ENCODE measurements around the gene ZNF383. TPM values are rescaled to one million over a fixed set of nuclear protein-coding genes. Genes with fewer than 3 reads are reported as not detected.

The ZNF383 gene
- total RNA-seq, 1 donor from 2014 or later: 11.0 TPM

GRCh38 chr19:37217480-37217774, 587 bp upstream of the ZNF383 start:
- Mint-ChIP-seq H3K4me3 (peak overlapping the region; percentile 91), H3K9me3 (no peaks in the 10 kb centered on the region), H3K36me3 (peaks cover 8% of the 10 kb centered on the region), H3K4me1 (peaks cover 18% of the 10 kb centered on the region), H3K27me3 (ENCODE audit: low read depth) (no peaks in the 10 kb centered on the region), H3K27ac (peak overlapping the region; percentile 90)
- TF ChIP-seq, protein P1, sequence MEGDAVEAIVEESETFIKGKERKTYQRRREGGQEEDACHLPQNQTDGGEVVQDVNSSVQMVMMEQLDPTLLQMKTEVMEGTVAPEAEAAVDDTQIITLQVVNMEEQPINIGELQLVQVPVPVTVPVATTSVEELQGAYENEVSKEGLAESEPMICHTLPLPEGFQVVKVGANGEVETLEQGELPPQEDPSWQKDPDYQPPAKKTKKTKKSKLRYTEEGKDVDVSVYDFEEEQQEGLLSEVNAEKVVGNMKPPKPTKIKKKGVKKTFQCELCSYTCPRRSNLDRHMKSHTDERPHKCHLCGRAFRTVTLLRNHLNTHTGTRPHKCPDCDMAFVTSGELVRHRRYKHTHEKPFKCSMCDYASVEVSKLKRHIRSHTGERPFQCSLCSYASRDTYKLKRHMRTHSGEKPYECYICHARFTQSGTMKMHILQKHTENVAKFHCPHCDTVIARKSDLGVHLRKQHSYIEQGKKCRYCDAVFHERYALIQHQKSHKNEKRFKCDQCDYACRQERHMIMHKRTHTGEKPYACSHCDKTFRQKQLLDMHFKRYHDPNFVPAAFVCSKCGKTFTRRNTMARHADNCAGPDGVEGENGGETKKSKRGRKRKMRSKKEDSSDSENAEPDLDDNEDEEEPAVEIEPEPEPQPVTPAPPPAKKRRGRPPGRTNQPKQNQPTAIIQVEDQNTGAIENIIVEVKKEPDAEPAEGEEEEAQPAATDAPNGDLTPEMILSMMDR (IDR thresholded peaks at IDR 0.05; ENCODE audit: unreplicated experiment): no peak
- no peak for DNase-seq (ENCODE audit: low spot score in 2 of 2, unreplicated experiment in 2 of 2)

DNA sequence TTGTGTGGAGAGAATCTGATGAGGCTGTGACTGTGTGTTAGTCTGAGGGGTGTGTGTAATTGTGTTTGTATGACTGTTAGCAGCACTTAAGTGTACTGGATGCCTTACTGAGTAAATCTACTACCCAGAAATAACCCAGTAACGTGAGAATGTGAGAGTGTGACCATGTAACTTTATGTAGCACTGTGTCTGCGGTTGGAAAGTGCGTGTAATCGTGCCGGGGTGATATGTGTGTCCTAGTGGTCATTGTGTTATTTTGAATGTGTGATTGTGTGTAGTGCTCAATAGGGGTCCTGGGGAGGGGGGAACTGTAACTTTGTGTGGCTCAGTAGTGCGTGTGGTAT, 550 bp downstream of the ZNF383 start:
- TF ChIP-seq, protein P1 (IDR thresholded peaks at IDR 0.05; ENCODE audit: unreplicated experiment): no peak
- peaks cover 7% of the 10 kb centered on the region for H3K9me3 Mint-ChIP-seq
- peaks cover 15% of the 10 kb centered on the region for H3K36me3 Mint-ChIP-seq
- peak overlapping the region; percentile 90 for H3K27ac Mint-ChIP-seq
- peak overlapping the region; percentile 91 for H3K4me3 Mint-ChIP-seq
- no peaks in the 10 kb centered on the region for H3K27me3 Mint-ChIP-seq (ENCODE audit: low read depth)
- peaks cover 18% of the 10 kb centered on the region for H3K4me1 Mint-ChIP-seq
- DNase-seq (ENCODE audit: low spot score in 2 of 2, unreplicated experiment in 2 of 2): no peak

- H3K27ac Mint-ChIP-seq: no peak overlapping the region
- no peak for DNase-seq (ENCODE audit: low spot score in 2 of 2, unreplicated experiment in 2 of 2)
- peaks cover 20% of the 10 kb centered on the region for H3K36me3 Mint-ChIP-seq
- H3K9me3 Mint-ChIP-seq: peaks cover 8% of the 10 kb centered on the region
- H3K4me3 Mint-ChIP-seq: no peak overlapping the region
- TF ChIP-seq, protein P1 (IDR thresholded peaks at IDR 0.05; ENCODE audit: unreplicated experiment): no peak
- no peaks in the 10 kb centered on the region for H3K27me3 Mint-ChIP-seq (ENCODE audit: low read depth)
- H3K4me1 Mint-ChIP-seq: peaks cover 18% of the 10 kb centered on the region
Observed at GRCh38 chr19:37220383-37220782, 2.4 kb downstream of the ZNF383 start.

- H3K4me1 Mint-ChIP-seq: peaks cover 18% of the 10 kb centered on the region
Observed at GRCh38 chr19:37221136-37221535, 3.1 kb downstream of the ZNF383 start.

GRCh38 chr19:37226248-37226647, 8.2 kb downstream of the ZNF383 start:
- no peak overlapping the region for H3K27ac Mint-ChIP-seq
- no peak for DNase-seq (ENCODE audit: low spot score in 2 of 2, unreplicated experiment in 2 of 2)
- H3K4me3 Mint-ChIP-seq: no peak overlapping the region
- peaks cover 36% of the 10 kb centered on the region for H3K9me3 Mint-ChIP-seq
- H3K4me1 Mint-ChIP-seq: no peaks in the 10 kb centered on the region
- H3K27me3 Mint-ChIP-seq (ENCODE audit: low read depth): no peaks in the 10 kb centered on the region
- TF ChIP-seq, protein P1 (IDR thresholded peaks at IDR 0.05; ENCODE audit: unreplicated experiment): no peak
- H3K36me3 Mint-ChIP-seq: peaks cover 50% of the 10 kb centered on the region

More at GRCh38 chr19:37221136-37221535, 3.1 kb downstream of the ZNF383 start:
- H3K4me3 Mint-ChIP-seq: no peak overlapping the region
- H3K36me3 Mint-ChIP-seq: peaks cover 25% of the 10 kb centered on the region
- DNase-seq (ENCODE audit: low spot score in 2 of 2, unreplicated experiment in 2 of 2): no peak
- TF ChIP-seq, protein P1 (IDR thresholded peaks at IDR 0.05; ENCODE audit: unreplicated experiment): no peak
- peaks cover 13% of the 10 kb centered on the region for H3K9me3 Mint-ChIP-seq
- no peak overlapping the region for H3K27ac Mint-ChIP-seq
- H3K27me3 Mint-ChIP-seq (ENCODE audit: low read depth): no peaks in the 10 kb centered on the region

DNA sequence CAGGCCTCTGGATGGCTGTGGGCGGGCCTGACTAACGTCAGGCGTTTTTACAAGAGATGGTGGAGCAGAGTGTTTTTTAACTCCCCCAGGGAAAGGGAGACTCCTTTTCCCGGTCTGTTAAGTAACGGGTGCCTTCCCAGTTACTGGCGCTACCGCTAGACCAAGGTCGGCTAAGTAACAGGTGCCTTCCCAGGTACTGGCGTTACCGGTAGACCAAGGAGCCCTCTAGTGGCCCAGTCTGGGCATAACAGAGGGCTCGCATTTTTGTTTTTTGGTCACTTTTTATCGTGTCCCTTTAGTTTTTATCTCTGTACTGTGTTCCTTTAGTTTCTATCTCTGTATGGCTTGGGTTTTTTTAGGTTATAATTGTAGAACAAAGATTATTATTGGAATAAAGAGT, 10.0 kb downstream of the ZNF383 start:
- H3K27me3 Mint-ChIP-seq (ENCODE audit: low read depth): no peaks in the 10 kb centered on the region
- peaks cover 52% of the 10 kb centered on the region for H3K36me3 Mint-ChIP-seq
- no peaks in the 10 kb centered on the region for H3K4me1 Mint-ChIP-seq
- H3K27ac Mint-ChIP-seq: no peak overlapping the region
- no peak overlapping the region for H3K4me3 Mint-ChIP-seq
- TF ChIP-seq, protein P1 (IDR thresholded peaks at IDR 0.05; ENCODE audit: unreplicated experiment): no peak
- H3K9me3 Mint-ChIP-seq: peaks cover 35% of the 10 kb centered on the region
- no peak for DNase-seq (ENCODE audit: low spot score in 2 of 2, unreplicated experiment in 2 of 2)
